Measurements from ENCODE around the gene DCST1.

DCST1 gene

GRCh38 chr1:155071701-155072100 lies 38.1 kb downstream of the DCST1 start:
- no peak for DNase-seq (ENCODE audit: low read depth in 1 of 2, low spot score in 1 of 2)

GRCh38 chr1:155072531-155073289 lies 39.1 kb downstream of the DCST1 start:
- DNase-seq (ENCODE audit: low read depth in 1 of 2, low spot score in 1 of 2): no peak

GRCh38 chr1:155073377-155074242 lies 40.0 kb downstream of the DCST1 start:
- DNase-seq (ENCODE audit: low read depth in 1 of 2, low spot score in 1 of 2): no peak

GRCh38 chr1:155075535-155075934 lies 41.9 kb downstream of the DCST1 start:
- DNase-seq (ENCODE audit: low read depth in 1 of 2, low spot score in 1 of 2): no peak

GRCh38 chr1:155076371-155076770 lies 42.7 kb downstream of the DCST1 start:
- no peak for DNase-seq (ENCODE audit: low read depth in 1 of 2, low spot score in 1 of 2)

GRCh38 chr1:155077346-155077745 lies 43.7 kb downstream of the DCST1 start:
- DNase-seq (ENCODE audit: low read depth in 1 of 2, low spot score in 1 of 2): no peak

GRCh38 chr1:155077758-155078445 lies 44.3 kb downstream of the DCST1 start:
- DNase-seq (ENCODE audit: low read depth in 1 of 2, low spot score in 1 of 2): no peak

GRCh38 chr1:155078469-155079209 lies 45.0 kb downstream of the DCST1 start, which contains the start of gene EFNA3:
TSS of gene EFNA3 (plus strand) at chr1:155078837. CDS start at chr1:155078942, 105 bp downstream.
- DNase-seq (ENCODE audit: low read depth in 1 of 2, low spot score in 1 of 2): peak in 1 of 2 donors; percentile 51

GRCh38 chr1:155079210-155079486 lies 45.5 kb downstream of the DCST1 start:
- DNase-seq (ENCODE audit: low read depth in 1 of 2, low spot score in 1 of 2): no peak

- no peak for DNase-seq (ENCODE audit: low read depth in 1 of 2, low spot score in 1 of 2)
Observed at GRCh38 chr1:155079487-155080311, 46.1 kb downstream of the DCST1 start.

GRCh38 chr1:155080312-155081228 lies 46.9 kb downstream of the DCST1 start:
- no peak for DNase-seq (ENCODE audit: low read depth in 1 of 2, low spot score in 1 of 2)

GRCh38 chr1:155081472-155082300 lies 48.1 kb downstream of the DCST1 start:
- no peak for DNase-seq (ENCODE audit: low read depth in 1 of 2, low spot score in 1 of 2)

- no peak for DNase-seq (ENCODE audit: low read depth in 1 of 2, low spot score in 1 of 2)
Observed at GRCh38 chr1:155082301-155083051, 48.9 kb downstream of the DCST1 start.

- no peak for DNase-seq (ENCODE audit: low read depth in 1 of 2, low spot score in 1 of 2)
Observed at GRCh38 chr1:155083052-155083541, 49.5 kb downstream of the DCST1 start.

- DNase-seq (ENCODE audit: low read depth in 1 of 2, low spot score in 1 of 2): no peak
Observed at GRCh38 chr1:155083865-155084721, 50.5 kb downstream of the DCST1 start.

GRCh38 chr1:155084722-155085503 lies 51.3 kb downstream of the DCST1 start:
- peak; percentile 82 to 87 for DNase-seq (ENCODE audit: low read depth in 1 of 2, low spot score in 1 of 2)

All from activated T-helper 1 cell treated with anti-CD3 and anti-CD28 coated beads, Interleukin-2, amount 50 U/mL, for 16 hours (primary cell).